GM23338 (cell line): Measurements from ENCODE around the gene CDC34. TPM values are rescaled to one million over a fixed set of nuclear protein-coding genes. Genes with fewer than 3 reads are reported as not detected.

ENCODE experiments used
- ATAC-seq: fragments of 200-7000 bp; cut with Tn5 transposase; 3 replicates; pipeline ENCODE4 v1.9.1; 2020
- DNase-seq: peaks from one replicate; pipeline ENCODE4 v3.0.0-alpha.2; 2015; ENCODE audit warnings: low spot score
- H2AFZ ChIP-seq: fragments of 200-600 bp; sonication (generic); 2 replicates; pipeline ENCODE4 v1.8.0; 2016; ENCODE audit warnings: antibody characterized with exemption, mild to moderate bottlenecking, moderate library complexity
- H3F3A ChIP-seq: fragments of 200-600 bp; sonication (generic); replicated peaks from 2 replicates; pipeline ENCODE4 v1.8.0; 2017; ENCODE audit warnings: antibody characterized with exemption, mixed run types, low read depth
- H3K27ac ChIP-seq: fragments of 200-600 bp; sonication (generic); 2 replicates; pipeline ENCODE4 v1.6.1; 2016; ENCODE audit warnings: low read depth
- H3K27me3 ChIP-seq: fragments of 200-600 bp; sonication (generic); 2 replicates; pipeline ENCODE4 v1.8.0; 2016; ENCODE audit warnings: mild to moderate bottlenecking, mixed run types, moderate library complexity; ENCODE audit not compliant: insufficient read depth
- H3K36me3 ChIP-seq: fragments of 200-600 bp; sonication (generic); 2 replicates; pipeline ENCODE4 v1.8.0; 2016; ENCODE audit warnings: mild to moderate bottlenecking; ENCODE audit not compliant: insufficient read depth
- H3K4me1 ChIP-seq: fragments of 200-600 bp; sonication (generic); 2 replicates; pipeline ENCODE4 v1.8.0; 2016; ENCODE audit warnings: mild to moderate bottlenecking, moderate library complexity; ENCODE audit not compliant: insufficient read depth
- H3K4me2 ChIP-seq: fragments of 200-600 bp; sonication (generic); 2 replicates; pipeline ENCODE4 v1.7.1; 2017; ENCODE audit warnings: mixed run types
- H3K4me3 ChIP-seq: fragments of 200-600 bp; sonication (generic); 2 replicates; pipeline ENCODE4 v1.6.1; 2016; ENCODE audit warnings: mixed run types
- H3K79me2 ChIP-seq: fragments of 200-600 bp; sonication (generic); replicated peaks from 2 replicates; pipeline ENCODE4 v1.8.0; 2017; ENCODE audit warnings: mild to moderate bottlenecking; ENCODE audit not compliant: insufficient read depth
- H3K9me2 ChIP-seq: fragments of 200-600 bp; sonication (generic); 2 replicates; pipeline ENCODE4 v1.8.0; 2017; ENCODE audit not compliant: insufficient read depth
- H4K20me1 ChIP-seq: fragments of 200-600 bp; sonication (generic); replicated peaks from 2 replicates; pipeline ENCODE4 v1.8.0; 2017; ENCODE audit warnings: mild to moderate bottlenecking; ENCODE audit not compliant: insufficient read depth
- H3K27ac Mint-ChIP-seq: 2 replicates; pipeline ENCODE4 v1.8.0; 2020; ENCODE audit warnings: inconsistent platforms, mild to moderate bottlenecking, moderate library complexity, mixed read lengths
- H3K27me3 Mint-ChIP-seq: 3 replicates; pipeline ENCODE4 v1.8.0; 2022; ENCODE audit warnings: low read depth, mild to moderate bottlenecking, moderate library complexity, mixed read lengths, inconsistent platforms; ENCODE audit not compliant: insufficient read depth, poor library complexity
- H3K36me3 Mint-ChIP-seq: 3 replicates; pipeline ENCODE4 v1.8.0; 2021; ENCODE audit warnings: low read depth, mild to moderate bottlenecking, inconsistent platforms, moderate library complexity, mixed read lengths
- H3K4me1 Mint-ChIP-seq: 3 replicates; pipeline ENCODE4 v1.8.0; 2020; ENCODE audit warnings: mild to moderate bottlenecking, inconsistent platforms, mixed read lengths
- H3K4me3 Mint-ChIP-seq: 3 replicates; pipeline ENCODE4 v1.8.0; 2021; ENCODE audit warnings: moderate library complexity, mild to moderate bottlenecking, inconsistent platforms, mixed read lengths
- H3K9me3 Mint-ChIP-seq: 3 replicates; pipeline ENCODE4 v1.8.0; 2020; ENCODE audit warnings: moderate library complexity, mild to moderate bottlenecking, inconsistent platforms, mixed read lengths
- CREB1 ChIP-seq: fragments of 250-450 bp; sonication (Bioruptor Pico); IDR thresholded peaks from 2 replicates; pipeline ENCODE4 v1.5.0; 2020; ENCODE audit warnings: low read depth, mild to moderate bottlenecking, moderate library complexity
- CTCF ChIP-seq, 2 experiments: fragments of 200-600 bp in 1 of 2; sonication (generic) in 1 of 2; conservative IDR thresholded peaks; 2 replicates each; pipeline versions ENCODE4 v1.5.1 to v1.6.1; 2016 to 2017; ENCODE audit warnings: antibody characterized with exemption in 2 of 2, low read depth in 2 of 2, mild to moderate bottlenecking in 2 of 2, moderate library complexity in 1 of 2
- ETS1 ChIP-seq: IDR thresholded peaks from 2 replicates; pipeline ENCODE4 v1.6.1; 2016; ENCODE audit warnings: antibody characterized with exemption
- EZH2 ChIP-seq: fragments of 200-600 bp; sonication (generic); IDR thresholded peaks from one replicate; pipeline ENCODE4 v1.8.0; 2017; ENCODE audit warnings: antibody characterized with exemption, mild to moderate bottlenecking, low read depth; ENCODE audit not compliant: unreplicated experiment
- EZH2phosphoT487 ChIP-seq: fragments of 200-600 bp; sonication (generic); IDR thresholded peaks from one replicate; pipeline ENCODE4 v1.8.1; 2018; ENCODE audit warnings: antibody characterized with exemption; ENCODE audit not compliant: unreplicated experiment
- JUNB ChIP-seq: IDR thresholded peaks from one replicate; pipeline ENCODE4 v1.6.1; 2016; ENCODE audit warnings: antibody characterized with exemption; ENCODE audit not compliant: unreplicated experiment
- NANOG ChIP-seq: IDR thresholded peaks from 2 replicates; pipeline ENCODE4 v1.6.1; 2016; ENCODE audit warnings: antibody characterized with exemption, borderline replicate concordance
- POLR2AphosphoS5 ChIP-seq: IDR thresholded peaks from 2 replicates; pipeline ENCODE4 v1.6.1; 2016; ENCODE audit warnings: antibody characterized with exemption, low read depth
- STAT1 ChIP-seq: IDR thresholded peaks from one replicate; pipeline ENCODE4 v1.6.1; 2016; ENCODE audit warnings: antibody characterized with exemption; ENCODE audit not compliant: unreplicated experiment
- ZNF114 ChIP-seq: fragments of 250-450 bp; sonication (Bioruptor Pico); IDR thresholded peaks from 2 replicates; pipeline ENCODE4 v1.5.0; 2020; ENCODE audit warnings: mild to moderate bottlenecking, moderate library complexity
- ZNF331 ChIP-seq: fragments of 250-450 bp; sonication (Bioruptor Pico); IDR thresholded peaks from 2 replicates; pipeline ENCODE4 v1.5.0; 2020; ENCODE audit warnings: low read depth, mild to moderate bottlenecking, moderate library complexity
- ZNF462 ChIP-seq: fragments of 250-450 bp; sonication (Bioruptor Pico); IDR thresholded peaks from 2 replicates; pipeline ENCODE4 v1.5.0; 2020; ENCODE audit warnings: mild to moderate bottlenecking, moderate library complexity
- polyA plus RNA-seq: library from polyadenylated mRNA; unstranded; fragments of >200 nt; fragmentation: Nextera tagmentation; extraction: Ambion mirVana; gene quantifications from 2 replicates; pipeline ENCODE4 v1.2.1, GENCODE V29; 2016
- total RNA-seq: library from RNA; depleted of rRNA; stranded (reverse); fragments of >200 nt; shearing (Covaris generic); gene quantifications from 2 replicates; pipeline ENCODE4 v1.2.3, GENCODE V29; 2014
- TF ChIP-seq, protein P1 (sequence below): IDR thresholded peaks from one replicate; pipeline ENCODE4 v1.6.1; 2018; ENCODE audit warnings: antibody characterized with exemption; ENCODE audit not compliant: unreplicated experiment

The CDC34 gene
- total and polyA plus RNA-seq, 2 experiments from 2014 or later: 114 to 148 TPM

DNA sequence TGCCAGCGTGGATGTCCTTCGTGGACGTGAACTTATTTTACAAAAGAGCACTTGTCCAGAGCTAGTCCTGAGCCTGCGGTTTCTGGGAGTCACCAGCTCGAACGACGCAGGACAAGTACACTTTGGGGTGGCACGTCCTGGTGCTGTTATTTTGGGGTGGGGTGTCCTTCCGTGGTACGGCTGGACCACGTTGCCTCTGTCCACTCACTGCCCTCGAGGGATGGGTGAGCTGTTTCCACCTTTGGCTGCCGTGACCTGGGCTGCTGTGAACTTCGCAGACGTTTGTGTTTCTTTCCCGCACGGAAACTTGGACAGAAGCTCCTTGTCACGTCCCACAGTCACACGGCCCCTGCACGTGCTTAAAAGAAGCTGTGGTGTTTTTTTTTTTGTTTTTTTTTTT is 23.3 kb downstream of the CDC34 start:
- Histone ChIP-seq H3K4me2 (no peak overlapping the region), H3K27ac (no peak overlapping the region), H4K20me1 (no peaks in the 10 kb centered on the region), H3K36me3 (no peaks in the 10 kb centered on the region), H2AFZ (no peak overlapping the region), H3K4me3 (no peak overlapping the region), H3F3A (no peaks in the 10 kb centered on the region), H3K27me3 (no peaks in the 10 kb centered on the region), H3K4me1 (no peaks in the 10 kb centered on the region), H3K79me2 (no peaks in the 10 kb centered on the region), H3K9me2 (no peaks in the 10 kb centered on the region)
- ATAC-seq (no peak), DNase-seq (no peak)
- Mint-ChIP-seq H3K36me3 (no peaks in the 10 kb centered on the region), H3K4me1 (peaks cover 3% of the 10 kb centered on the region; the same call in 1 of the 3 replicates), H3K4me3 (no peak overlapping the region), H3K9me3 (no peaks in the 10 kb centered on the region), H3K27ac (no peak overlapping the region), H3K27me3 (peaks cover 10% of the 10 kb centered on the region)
- TF ChIP-seq EZH2 (no peak), POLR2AphosphoS5 (no peak), EZH2phosphoT487 (no peak), NANOG (no peak), ZNF114 (no peak), STAT1 (no peak), ZNF331 (no peak), JUNB (no peak), ETS1 (no peak), CTCF (conservative IDR thresholded peaks at IDR 0.05; ENCODE audit: low read depth in 2 of 2) (no peak), CREB1 (CRISPR knock-in tag) (no peak), ZNF462 (CRISPR knock-in tag) (no peak)
- TF ChIP-seq, protein P1, sequence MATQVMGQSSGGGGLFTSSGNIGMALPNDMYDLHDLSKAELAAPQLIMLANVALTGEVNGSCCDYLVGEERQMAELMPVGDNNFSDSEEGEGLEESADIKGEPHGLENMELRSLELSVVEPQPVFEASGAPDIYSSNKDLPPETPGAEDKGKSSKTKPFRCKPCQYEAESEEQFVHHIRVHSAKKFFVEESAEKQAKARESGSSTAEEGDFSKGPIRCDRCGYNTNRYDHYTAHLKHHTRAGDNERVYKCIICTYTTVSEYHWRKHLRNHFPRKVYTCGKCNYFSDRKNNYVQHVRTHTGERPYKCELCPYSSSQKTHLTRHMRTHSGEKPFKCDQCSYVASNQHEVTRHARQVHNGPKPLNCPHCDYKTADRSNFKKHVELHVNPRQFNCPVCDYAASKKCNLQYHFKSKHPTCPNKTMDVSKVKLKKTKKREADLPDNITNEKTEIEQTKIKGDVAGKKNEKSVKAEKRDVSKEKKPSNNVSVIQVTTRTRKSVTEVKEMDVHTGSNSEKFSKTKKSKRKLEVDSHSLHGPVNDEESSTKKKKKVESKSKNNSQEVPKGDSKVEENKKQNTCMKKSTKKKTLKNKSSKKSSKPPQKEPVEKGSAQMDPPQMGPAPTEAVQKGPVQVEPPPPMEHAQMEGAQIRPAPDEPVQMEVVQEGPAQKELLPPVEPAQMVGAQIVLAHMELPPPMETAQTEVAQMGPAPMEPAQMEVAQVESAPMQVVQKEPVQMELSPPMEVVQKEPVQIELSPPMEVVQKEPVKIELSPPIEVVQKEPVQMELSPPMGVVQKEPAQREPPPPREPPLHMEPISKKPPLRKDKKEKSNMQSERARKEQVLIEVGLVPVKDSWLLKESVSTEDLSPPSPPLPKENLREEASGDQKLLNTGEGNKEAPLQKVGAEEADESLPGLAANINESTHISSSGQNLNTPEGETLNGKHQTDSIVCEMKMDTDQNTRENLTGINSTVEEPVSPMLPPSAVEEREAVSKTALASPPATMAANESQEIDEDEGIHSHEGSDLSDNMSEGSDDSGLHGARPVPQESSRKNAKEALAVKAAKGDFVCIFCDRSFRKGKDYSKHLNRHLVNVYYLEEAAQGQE: no peak
